A549 (cell line): ENCODE data around the gene RALGAPA1.

Experiments used
- CHD4 ChIP-seq: fragments of 200-600 bp; sonication (generic); IDR thresholded peaks from 2 replicates; pipeline ENCODE4 v1.6.1; 2016; ENCODE audit warnings: antibody characterized with exemption, mild to moderate bottlenecking, borderline replicate concordance
- CTCF ChIP-seq: fragments of >200 bp; sonication (Bioruptor Twin); formaldehyde crosslinking; IDR thresholded peaks from 3 replicates; pipeline ENCODE4 v1.5.1; 2016
- KDM1A ChIP-seq: fragments of 200-600 bp; sonication (generic); IDR thresholded peaks from 2 replicates; pipeline ENCODE4 v1.6.1; 2016; ENCODE audit warnings: low read depth, mild to moderate bottlenecking
- MAX ChIP-seq: IDR thresholded peaks from 2 replicates; pipeline ENCODE4 v1.6.1; 2012
- POLR2A ChIP-seq: IDR thresholded peaks from 2 replicates; pipeline ENCODE4 v1.6.1; 2012; ENCODE audit warnings: mild to moderate bottlenecking, low read length
- RAD21 ChIP-seq, 2 experiments: fragments of >200 bp in 1 of 2; sonication (Bioruptor Twin) in 1 of 2; formaldehyde crosslinking in 1 of 2; IDR thresholded peaks in 1 of 2; conservative IDR thresholded peaks in 1 of 2; 2 replicates in 1 of 2; 3 replicates in 1 of 2; pipeline ENCODE4 v1.6.1; 2012 to 2018; ENCODE audit warnings: inconsistent platforms in 1 of 2
- REST ChIP-seq: fragments of 200-600 bp; sonication (generic); IDR thresholded peaks from 2 replicates; pipeline ENCODE4 v1.6.1; 2016; ENCODE audit warnings: antibody characterized with exemption, mild to moderate bottlenecking, moderate library complexity

DNA sequence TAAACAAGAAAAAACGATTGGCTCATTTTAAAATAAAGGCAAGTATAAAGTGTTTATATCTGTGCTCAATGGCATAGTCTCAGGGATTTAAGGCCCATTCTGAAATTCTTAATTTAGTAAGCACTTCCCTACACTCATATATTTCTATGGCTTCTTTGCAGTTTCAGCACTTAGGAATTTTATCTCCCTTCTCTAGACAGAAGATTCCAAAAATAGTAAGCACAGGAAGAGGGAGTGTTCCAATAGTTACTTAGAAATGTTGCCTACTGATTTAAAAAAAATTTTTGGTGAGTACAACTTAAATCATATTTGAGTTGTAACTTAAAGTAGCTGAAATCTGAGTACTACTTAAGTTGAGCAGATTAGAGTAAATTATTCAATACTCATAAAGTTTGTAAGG, 255.3 kb downstream of the RALGAPA1 start:
- no peak for TF ChIP-seq REST
- TF ChIP-seq MAX: no peak
- no peak for TF ChIP-seq KDM1A
- TF ChIP-seq CTCF: no peak
- no peak for TF ChIP-seq RAD21 (conservative IDR thresholded peaks at IDR 0.05 in 1 of 2, IDR thresholded peaks at IDR 0.05 in 1 of 2)
- TF ChIP-seq POLR2A: no peak
- no peak for TF ChIP-seq CHD4
